Measurements from ENCODE around the gene CEP128.

Gene CEP128

GRCh38 chr14:80645667-80646413 is 295.7 kb downstream of the CEP128 start:
- no peak for FAIRE-seq
- TF ChIP-seq PAX5 (IDR thresholded peaks at IDR 0.05; ENCODE audit: insufficient read depth, low read length, severe bottlenecking) = no peak
- TF ChIP-seq TAF1 (IDR thresholded peaks at IDR 0.05; ENCODE audit: low read depth, low read length) = no peak
- no peak for DNase-seq (ENCODE audit: insufficient read length, low spot score)

DNA sequence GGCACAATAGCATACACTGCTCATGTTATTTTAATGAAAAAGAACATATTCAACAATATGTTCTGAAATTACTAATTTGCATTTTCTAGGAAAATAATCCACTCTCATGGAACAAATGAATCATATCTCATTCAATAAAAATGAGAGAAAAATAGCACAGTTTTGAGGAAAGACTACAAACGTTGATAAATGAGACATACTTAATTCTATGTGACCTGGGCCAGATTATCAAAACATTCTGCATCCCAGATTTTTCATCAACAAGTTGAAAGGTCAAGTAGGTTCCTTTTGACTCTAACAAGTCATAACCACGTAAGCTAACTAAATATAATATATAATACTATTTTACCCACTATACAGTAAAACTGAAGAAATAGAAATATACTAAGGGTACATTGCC is 296.7 kb downstream of the CEP128 start:
- no peak for FAIRE-seq

GRCh38 chr14:80638620-80639515 is 302.7 kb downstream of the CEP128 start:
- FAIRE-seq = no peak

More for the DNA sequence above, 296.7 kb downstream of the CEP128 start:
- no peak for DNase-seq (ENCODE audit: insufficient read length, low spot score)
- no peak for TF ChIP-seq TAF1 (IDR thresholded peaks at IDR 0.05; ENCODE audit: low read depth, low read length)
- TF ChIP-seq SPI1 (IDR thresholded peaks at IDR 0.05; ENCODE audit: low read depth, low read length) = no peak
- no peak for TF ChIP-seq POLR2A (IDR thresholded peaks at IDR 0.05; ENCODE audit: low read depth, low read length)
- no peak for TF ChIP-seq POLR2AphosphoS5 (IDR thresholded peaks at IDR 0.05; ENCODE audit: low read depth, low read length)
- TF ChIP-seq PAX5 (IDR thresholded peaks at IDR 0.05; ENCODE audit: insufficient read depth, low read length, severe bottlenecking) = no peak
- TF ChIP-seq POU2F2 (IDR thresholded peaks at IDR 0.05; ENCODE audit: low read depth, low read length) = no peak

GRCh38 chr14:80637756-80638619 is 303.6 kb downstream of the CEP128 start:
- no peak for TF ChIP-seq POLR2AphosphoS5 (IDR thresholded peaks at IDR 0.05; ENCODE audit: low read depth, low read length)
- TF ChIP-seq SPI1 (IDR thresholded peaks at IDR 0.05; ENCODE audit: low read depth, low read length) = no peak
- TF ChIP-seq POLR2A (IDR thresholded peaks at IDR 0.05; ENCODE audit: low read depth, low read length) = no peak
- no peak for TF ChIP-seq TAF1 (IDR thresholded peaks at IDR 0.05; ENCODE audit: low read depth, low read length)
- no peak for TF ChIP-seq POU2F2 (IDR thresholded peaks at IDR 0.05; ENCODE audit: low read depth, low read length)
- TF ChIP-seq PAX5 (IDR thresholded peaks at IDR 0.05; ENCODE audit: insufficient read depth, low read length, severe bottlenecking) = no peak
- DNase-seq (ENCODE audit: insufficient read length, low spot score) (no peak), FAIRE-seq (no peak)

More at GRCh38 chr14:80638620-80639515, 302.7 kb downstream of the CEP128 start:
- TF ChIP-seq PAX5 (IDR thresholded peaks at IDR 0.05; ENCODE audit: insufficient read depth, low read length, severe bottlenecking) (no peak), POU2F2 (IDR thresholded peaks at IDR 0.05; ENCODE audit: low read depth, low read length) (no peak), TAF1 (IDR thresholded peaks at IDR 0.05; ENCODE audit: low read depth, low read length) (no peak), POLR2A (IDR thresholded peaks at IDR 0.05; ENCODE audit: low read depth, low read length) (no peak), POLR2AphosphoS5 (IDR thresholded peaks at IDR 0.05; ENCODE audit: low read depth, low read length) (no peak), SPI1 (IDR thresholded peaks at IDR 0.05; ENCODE audit: low read depth, low read length) (no peak)
- no peak for DNase-seq (ENCODE audit: insufficient read length, low spot score)

- DNase-seq (ENCODE audit: insufficient read length, low spot score) (no peak), FAIRE-seq (no peak)
- no peak for TF ChIP-seq POLR2A (IDR thresholded peaks at IDR 0.05; ENCODE audit: low read depth, low read length)
- TF ChIP-seq POU2F2 (IDR thresholded peaks at IDR 0.05; ENCODE audit: low read depth, low read length) = no peak
- TF ChIP-seq PAX5 (IDR thresholded peaks at IDR 0.05; ENCODE audit: insufficient read depth, low read length, severe bottlenecking) = no peak
- no peak for TF ChIP-seq TAF1 (IDR thresholded peaks at IDR 0.05; ENCODE audit: low read depth, low read length)
Measured at GRCh38 chr14:80636071-80636470, 305.5 kb downstream of the CEP128 start.

- no peak for TF ChIP-seq SPI1 (IDR thresholded peaks at IDR 0.05; ENCODE audit: low read depth, low read length)
- FAIRE-seq (no peak), DNase-seq (ENCODE audit: insufficient read length, low spot score) (no peak)
Measured at GRCh38 chr14:80634106-80634758, 307.3 kb downstream of the CEP128 start.

- no peak for FAIRE-seq
- DNase-seq (ENCODE audit: insufficient read length, low spot score) = no peak
- TF ChIP-seq SPI1 (IDR thresholded peaks at IDR 0.05; ENCODE audit: low read depth, low read length) (no peak), POLR2A (IDR thresholded peaks at IDR 0.05; ENCODE audit: low read depth, low read length) (no peak), TAF1 (IDR thresholded peaks at IDR 0.05; ENCODE audit: low read depth, low read length) (no peak), POU2F2 (IDR thresholded peaks at IDR 0.05; ENCODE audit: low read depth, low read length) (no peak), PAX5 (IDR thresholded peaks at IDR 0.05; ENCODE audit: insufficient read depth, low read length, severe bottlenecking) (no peak), POLR2AphosphoS5 (IDR thresholded peaks at IDR 0.05; ENCODE audit: low read depth, low read length) (no peak)
Measured at GRCh38 chr14:80629606-80630005, 311.9 kb downstream of the CEP128 start.

GRCh38 chr14:80628547-80628946 is 313.0 kb downstream of the CEP128 start:
- TF ChIP-seq POU2F2 (IDR thresholded peaks at IDR 0.05; ENCODE audit: low read depth, low read length) (no peak), POLR2AphosphoS5 (IDR thresholded peaks at IDR 0.05; ENCODE audit: low read depth, low read length) (no peak)
- no peak for FAIRE-seq
- DNase-seq (ENCODE audit: insufficient read length, low spot score) = no peak

DNA sequence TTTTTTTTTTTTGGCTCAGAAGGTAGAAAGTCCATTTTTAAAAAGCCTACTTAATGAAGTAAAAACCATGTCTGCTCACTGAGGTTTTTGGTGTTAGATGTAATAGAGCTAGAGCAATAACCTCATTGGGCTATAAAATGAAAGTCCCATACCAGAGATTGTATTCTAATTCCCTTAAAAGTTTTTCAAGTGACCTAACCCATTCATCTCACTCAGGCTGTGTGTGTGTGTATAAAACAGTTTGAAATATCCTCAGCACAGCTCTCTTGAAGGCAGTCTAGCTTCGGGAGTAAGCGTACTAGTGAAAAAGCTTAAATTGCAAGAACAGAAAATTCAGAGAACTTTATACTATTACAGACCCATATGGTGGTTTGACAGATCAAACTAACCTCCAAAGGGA is 313.8 kb downstream of the CEP128 start:
- no peak for TF ChIP-seq SPI1 (IDR thresholded peaks at IDR 0.05; ENCODE audit: low read depth, low read length)
- no peak for TF ChIP-seq PAX5 (IDR thresholded peaks at IDR 0.05; ENCODE audit: insufficient read depth, low read length, severe bottlenecking)
- no peak for TF ChIP-seq TAF1 (IDR thresholded peaks at IDR 0.05; ENCODE audit: low read depth, low read length)
- TF ChIP-seq POLR2A (IDR thresholded peaks at IDR 0.05; ENCODE audit: low read depth, low read length) = no peak
- TF ChIP-seq POLR2AphosphoS5 (IDR thresholded peaks at IDR 0.05; ENCODE audit: low read depth, low read length) = no peak
- no peak for TF ChIP-seq POU2F2 (IDR thresholded peaks at IDR 0.05; ENCODE audit: low read depth, low read length)
- no peak for FAIRE-seq
- DNase-seq (ENCODE audit: insufficient read length, low spot score) = no peak
